Skin of body (tissue), 2 donors: ENCODE results near the gene ARHGEF7. TPM values are rescaled to one million over a fixed set of nuclear protein-coding genes. Genes with fewer than 3 reads are reported as not detected.
A peak's percentile ranks its signal among the peaks of the same experiment; 100 is the strongest.

Experiments used
- DNase-seq: peaks from one replicate; lab custom pipeline; 2025; lab: John Stamatoyannopoulos, UW
- total RNA-seq: library from RNA; depleted of rRNA; stranded (reverse); fragments of >200 nt; gene quantifications from one replicate; pipeline ENCODE4 v1.2.3, GENCODE V29; 2014

ARHGEF7 gene
- total RNA-seq, 1 donor from 2014 or later: 114 TPM

- no peak for DNase-seq
These were observed 24.3 kb downstream of the ARHGEF7 start for GRCh38 chr13:111139452-111139851.

GRCh38 chr13:111139873-111140561 is 24.9 kb downstream of the ARHGEF7 start:
- no peak for DNase-seq

- no peak for DNase-seq
These were observed 25.5 kb downstream of the ARHGEF7 start for GRCh38 chr13:111140562-111141105.

GRCh38 chr13:111142472-111142871 is 27.4 kb downstream of the ARHGEF7 start:
- no peak for DNase-seq

- no peak for DNase-seq
These were observed 28.9 kb downstream of the ARHGEF7 start for GRCh38 chr13:111143865-111144540.

- DNase-seq: no peak
These were observed 30.0 kb downstream of the ARHGEF7 start for GRCh38 chr13:111145071-111145470.

- DNase-seq: no peak
These were observed 30.4 kb downstream of the ARHGEF7 start for GRCh38 chr13:111145506-111145905.

GRCh38 chr13:111152844-111153243 is 37.7 kb downstream of the ARHGEF7 start:
- no peak for DNase-seq

- DNase-seq: peak; percentile 80
These were observed 38.3 kb downstream of the ARHGEF7 start for GRCh38 chr13:111153279-111153976.

- no peak for DNase-seq
These were observed 38.8 kb downstream of the ARHGEF7 start for GRCh38 chr13:111153977-111154332.

GRCh38 chr13:111156421-111156820 is 41.3 kb downstream of the ARHGEF7 start:
- DNase-seq: no peak

GRCh38 chr13:111158136-111158805 is 43.2 kb downstream of the ARHGEF7 start:
- DNase-seq: no peak

GRCh38 chr13:111159362-111160320 is 44.5 kb downstream of the ARHGEF7 start:
- DNase-seq: no peak

GRCh38 chr13:111160648-111161047 is 45.5 kb downstream of the ARHGEF7 start:
- no peak for DNase-seq

GRCh38 chr13:111161601-111162600 is 46.8 kb downstream of the ARHGEF7 start:
- DNase-seq: no peak

- no peak for DNase-seq
These were observed 50.3 kb downstream of the ARHGEF7 start for GRCh38 chr13:111165241-111166010.

- no peak for DNase-seq
These were observed 52.0 kb downstream of the ARHGEF7 start for GRCh38 chr13:111166882-111167675.

- DNase-seq: no peak
These were observed 53.0 kb downstream of the ARHGEF7 start for GRCh38 chr13:111168107-111168506.
